T-helper 22 cell (primary cell): ENCODE results near the gene JAZF1.

ENCODE experiments used
- DNase-seq: peaks from one replicate; pipeline ENCODE4 v3.0.0-alpha.2; 2020; ENCODE audit warnings: low read depth

Gene JAZF1

GRCh38 chr7:28191751-28192150 is 11.2 kb upstream of the JAZF1 start:
- DNase-seq: no peak

GRCh38 chr7:28191184-28191583 is 10.6 kb upstream of the JAZF1 start:
- DNase-seq: no peak

GRCh38 chr7:28190077-28190710 is 9.6 kb upstream of the JAZF1 start:
- no peak for DNase-seq

- no peak for DNase-seq
These were observed 6.4 kb upstream of the JAZF1 start for GRCh38 chr7:28187012-28187411.

GRCh38 chr7:28183627-28184026 is 3.0 kb upstream of the JAZF1 start:
- no peak for DNase-seq

GRCh38 chr7:28182071-28182471 is 1.5 kb upstream of the JAZF1 start:
- no peak for DNase-seq

- no peak for DNase-seq
These were observed 821 bp upstream of the JAZF1 start for GRCh38 chr7:28181416-28181815.

GRCh38 chr7:28180031-28180363 is 598 bp downstream of the JAZF1 start:
- no peak for DNase-seq

GRCh38 chr7:28179120-28180030 is 1.2 kb downstream of the JAZF1 start:
- peak; percentile 68 for DNase-seq

GRCh38 chr7:28178599-28178998 is 2.0 kb downstream of the JAZF1 start:
- DNase-seq: no peak

GRCh38 chr7:28177836-28178235 is 2.8 kb downstream of the JAZF1 start:
- DNase-seq: no peak

- no peak for DNase-seq
These were observed 4.0 kb downstream of the JAZF1 start for GRCh38 chr7:28176645-28177044.

GRCh38 chr7:28176174-28176573 is 4.4 kb downstream of the JAZF1 start:
- DNase-seq: no peak

GRCh38 chr7:28174901-28175661 is 5.5 kb downstream of the JAZF1 start:
- no peak for DNase-seq

GRCh38 chr7:28174442-28174841 is 6.2 kb downstream of the JAZF1 start:
- no peak for DNase-seq

- DNase-seq: no peak
These were observed 7.1 kb downstream of the JAZF1 start for GRCh38 chr7:28173531-28173930.

- DNase-seq: no peak
These were observed 7.6 kb downstream of the JAZF1 start for GRCh38 chr7:28172958-28173357.

GRCh38 chr7:28170701-28171100 is 9.9 kb downstream of the JAZF1 start:
- DNase-seq: no peak

- DNase-seq: no peak
These were observed 11.4 kb downstream of the JAZF1 start for GRCh38 chr7:28169230-28169629.

- DNase-seq: no peak
These were observed 12.0 kb downstream of the JAZF1 start for GRCh38 chr7:28168393-28169158.

- DNase-seq: no peak
These were observed 13.4 kb downstream of the JAZF1 start for GRCh38 chr7:28166982-28167715.
